GM12864 (cell line): ENCODE results near the gene TTI1.

ENCODE experiments used
- DNase-seq: peaks from one replicate; pipeline ENCODE4 v3.0.0-alpha.2; 2011; ENCODE audit warnings: low read depth
- H3K4me3 ChIP-seq: 2 replicates; pipeline ENCODE4 v1.5.1; 2011; ENCODE audit warnings: mild to moderate bottlenecking, low read depth, low read length, control low read depth
- CTCF ChIP-seq: IDR thresholded peaks from 2 replicates; pipeline ENCODE4 v1.5.1; 2011; ENCODE audit warnings: low read depth, mild to moderate bottlenecking, moderate library complexity, low read length, control low read depth, inconsistent platforms; ENCODE audit errors: missing control alignments

The TTI1 gene

GRCh38 chr20:37956107-37956585, 77.1 kb downstream of the TTI1 start:
- no peak overlapping the region for H3K4me3 ChIP-seq
- DNase-seq = no peak
- no peak for TF ChIP-seq CTCF

GRCh38 chr20:37955511-37955910, 77.7 kb downstream of the TTI1 start:
- no peak for TF ChIP-seq CTCF
- H3K4me3 ChIP-seq = no peak overlapping the region
- DNase-seq = no peak

GRCh38 chr20:37954626-37955025, 78.6 kb downstream of the TTI1 start:
- no peak overlapping the region for H3K4me3 ChIP-seq
- TF ChIP-seq CTCF = no peak
- no peak for DNase-seq

GRCh38 chr20:37954190-37954589, 79.1 kb downstream of the TTI1 start:
- TF ChIP-seq CTCF = no peak
- no peak overlapping the region for H3K4me3 ChIP-seq
- no peak for DNase-seq

- H3K4me3 ChIP-seq = no peak overlapping the region
- DNase-seq = no peak
- no peak for TF ChIP-seq CTCF
These were observed 84.3 kb downstream of the TTI1 start for GRCh38 chr20:37948956-37949355.

- DNase-seq = no peak
- no peak for TF ChIP-seq CTCF
- H3K4me3 ChIP-seq = no peak overlapping the region
These were observed 85.3 kb downstream of the TTI1 start for GRCh38 chr20:37947943-37948342.

GRCh38 chr20:37946946-37947345, 86.3 kb downstream of the TTI1 start:
- TF ChIP-seq CTCF = no peak
- no peak for DNase-seq
- H3K4me3 ChIP-seq = no peak overlapping the region
